K562 (cell line): ENCODE measurements around the gene FUT9. TPM values are rescaled to one million over a fixed set of nuclear protein-coding genes. Genes with fewer than 3 reads are reported as not detected.

Source experiments
- HES1 ChIP-seq: fragments of 450-650 bp; IDR thresholded peaks from 2 replicates; pipeline ENCODE4 v1.6.1; 2016; ENCODE audit warnings: low read depth, mild to moderate bottlenecking, moderate library complexity
- KAT7 ChIP-seq: sonication (generic); formaldehyde crosslinking; IDR thresholded peaks from 2 replicates; pipeline ENCODE4 v1.8.0; 2022; ENCODE audit warnings: missing genetic modification reagents, mild to moderate bottlenecking, borderline replicate concordance
- KDM2B ChIP-seq: fragments of 250-450 bp; sonication (Bioruptor Pico); IDR thresholded peaks from 2 replicates; pipeline ENCODE4 v1.8.0; 2021; ENCODE audit warnings: mild to moderate bottlenecking, moderate library complexity
- RNF2 ChIP-seq: sonication (generic); IDR thresholded peaks from 2 replicates; pipeline ENCODE4 v1.6.1; 2016
- SIX5 ChIP-seq, 2 experiments: IDR thresholded peaks; 2 replicates each; pipeline ENCODE4 v1.6.1; 2011; ENCODE audit warnings: low read length in 2 of 2, borderline replicate concordance in 1 of 2, low read depth in 1 of 2, mild to moderate bottlenecking in 1 of 2, moderate library complexity in 1 of 2; ENCODE audit not compliant: insufficient read depth in 1 of 2
- SMARCA4 ChIP-seq: fragments of 450-650 bp; IDR thresholded peaks from 2 replicates; pipeline ENCODE4 v1.6.1; 2016
- STAT5A ChIP-seq: IDR thresholded peaks from 2 replicates; pipeline ENCODE4 v1.6.1; 2012; ENCODE audit warnings: low read length, inconsistent platforms, borderline replicate concordance
- ZBTB26 ChIP-seq: fragments of 450-650 bp; formaldehyde crosslinking; IDR thresholded peaks from 2 replicates; pipeline ENCODE4 v1.4.0; 2022; ENCODE audit warnings: missing genetic modification characterization
- ZNF77 ChIP-seq: fragments of 250-450 bp; sonication (Bioruptor Pico); IDR thresholded peaks from 2 replicates; pipeline ENCODE4 v1.5.0; 2020
- polyA plus RNA-seq, 8 experiments: library from polyadenylated mRNA; depleted of rRNA in 4 of 8; stranded (reverse) in 5 of 8; unstranded in 3 of 8; fragments of >200 nt; fragmentation: Nextera tagmentation in 2 of 8; fragmentation: Illumina TruSeq in 1 of 8; extraction: Ambion mirVana in 2 of 8; extraction: Trizol in 1 of 8; gene quantifications; 2 replicates each; pipeline versions ENCODE4 v1.2.1 to v1.2.3, GENCODE V29; 2011 to 2014; ENCODE audit warnings: inconsistent platforms in 1 of 8, missing spikeins in 1 of 8
- total RNA-seq, 7 experiments: library from RNA; depleted of rRNA in 6 of 7; stranded (reverse); fragments of >200 nt in 6 of 7; fragmentation: Illumina TruSeq in 2 of 7; extraction: Trizol in 2 of 7; gene quantifications; 2 replicates each; pipeline versions ENCODE4 v1.2.1 to v1.2.3, GENCODE V29; 2011 to 2021; ENCODE audit warnings: low replicate concordance in 1 of 7
- TF ChIP-seq, protein P1 (sequence below): IDR thresholded peaks from 2 replicates; pipeline ENCODE4 v1.6.1; 2012; ENCODE audit warnings: low read depth, low read length, improper control_type of control experiment, borderline replicate concordance

The FUT9 gene
- total and polyA plus RNA-seq, 9 of the 15 experiments (the other 6 are each of a cell fraction or from before 2014, with no cell fraction given), result not detected

DNA sequence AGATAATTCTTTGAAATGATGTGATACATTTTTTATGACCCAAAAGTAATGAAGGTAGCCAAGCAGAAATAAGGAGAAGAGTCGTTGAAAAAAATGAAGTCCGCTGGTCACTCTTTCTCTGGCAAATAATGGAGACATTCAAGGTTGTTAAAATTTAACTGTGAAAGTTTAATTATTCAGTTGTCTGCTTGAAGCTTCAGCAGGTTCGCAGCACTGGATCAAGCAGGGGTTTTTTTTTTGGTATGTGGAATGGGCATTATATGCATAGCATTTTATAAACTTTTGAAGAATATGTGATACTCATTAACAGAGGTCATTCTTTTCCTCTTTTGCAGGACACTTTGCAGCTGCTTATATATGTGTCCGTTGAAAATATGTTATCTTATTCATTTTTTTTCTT lies 21.6 kb upstream of the FUT9 start (continued):
- TF ChIP-seq, protein P1, sequence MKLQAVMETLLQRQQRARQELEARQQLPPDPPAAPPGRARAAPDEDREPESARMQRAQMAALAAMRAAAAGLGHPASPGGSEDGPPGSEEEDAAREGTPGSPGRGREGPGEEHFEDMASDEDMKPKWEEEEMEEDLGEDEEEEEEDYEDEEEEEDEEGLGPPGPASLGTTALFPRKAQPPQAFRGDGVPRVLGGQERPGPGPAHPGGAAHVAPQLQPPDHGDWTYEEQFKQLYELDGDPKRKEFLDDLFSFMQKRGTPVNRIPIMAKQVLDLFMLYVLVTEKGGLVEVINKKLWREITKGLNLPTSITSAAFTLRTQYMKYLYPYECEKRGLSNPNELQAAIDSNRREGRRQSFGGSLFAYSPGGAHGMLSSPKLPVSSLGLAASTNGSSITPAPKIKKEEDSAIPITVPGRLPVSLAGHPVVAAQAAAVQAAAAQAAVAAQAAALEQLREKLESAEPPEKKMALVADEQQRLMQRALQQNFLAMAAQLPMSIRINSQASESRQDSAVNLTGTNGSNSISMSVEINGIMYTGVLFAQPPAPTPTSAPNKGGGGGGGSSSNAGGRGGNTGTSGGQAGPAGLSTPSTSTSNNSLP, result no peak
- TF ChIP-seq SIX5 (IDR thresholded peaks at IDR 0.05; ENCODE audit: borderline replicate concordance in 1 of 2, insufficient read depth in 1 of 2, low read depth in 1 of 2, low read length in 2 of 2), result no peak
- TF ChIP-seq ZNF77, result no peak
- TF ChIP-seq ZBTB26 (CRISPR knock-in tag), result no peak
- no peak for TF ChIP-seq RNF2
- TF ChIP-seq SMARCA4, result no peak
- no peak for TF ChIP-seq HES1
- no peak for TF ChIP-seq STAT5A
- TF ChIP-seq KAT7 (CRISPR knock-in tag), result no peak
- no peak for TF ChIP-seq KDM2B
- TF ChIP-seq, all 486 proteins: peak for 0
